ENCODE data around the gene APOO. TPM values are rescaled to one million over a fixed set of nuclear protein-coding genes. Genes with fewer than 3 reads are reported as not detected.
"Not testable (repeated sequence)": the region's sequence is repeated elsewhere in the genome, so short reads cannot be mapped to it uniquely, and the experiment has no call there.

The APOO gene
- polyA plus RNA-seq, 4 donors, result 12.5 to 30.2 (median 22.1) TPM

DNA sequence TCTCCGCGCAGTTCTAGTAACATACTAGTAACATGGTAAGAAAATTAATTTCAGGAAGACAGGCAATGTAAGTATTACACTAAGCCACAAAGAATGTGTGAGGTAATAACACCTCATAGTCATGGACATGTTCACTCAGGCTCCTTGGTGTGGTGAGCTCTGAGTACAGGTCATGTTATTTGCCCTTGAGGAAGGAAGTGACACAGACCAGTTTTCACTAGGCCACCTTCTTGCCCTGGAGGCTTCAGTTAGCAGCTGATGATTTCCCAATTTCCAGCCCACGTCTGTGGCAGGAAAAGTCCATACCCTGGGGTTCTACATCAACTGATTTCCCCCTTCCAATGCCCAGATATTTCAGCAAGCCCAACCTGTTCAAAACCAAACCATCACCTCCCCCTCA lies 6.7 kb downstream of the APOO start:
- H3K4me1 ChIP-seq (ENCODE audit: control insufficient read depth in 3 of 3, insufficient read depth in 2 of 3, low read depth in 1 of 3, low read length in 2 of 3), result peaks cover 0 to 32% (median 0%) of the 10 kb centered on the region in 3 donors
- FAIRE-seq (no peak), DNase-seq (peak; percentile 32 to 41)
- H3K36me3 ChIP-seq (ENCODE audit: control insufficient read depth in 3 of 3, insufficient read depth in 2 of 3, low read depth in 1 of 3, low read length in 3 of 3), result no peaks in the 10 kb centered on the region
- no peaks in the 10 kb centered on the region for H3K9me3 ChIP-seq (ENCODE audit: control insufficient read depth in 2 of 2, insufficient read depth in 1 of 2, low read depth in 1 of 2, low read length in 1 of 2)
- peak overlapping the region in 2 of 3 donors; percentile 70 to 72 for H3K27ac ChIP-seq (ENCODE audit: low read depth in 1 of 3, low read length in 2 of 3)
- no peak overlapping the region for H3K4me3 ChIP-seq (ENCODE audit: low read depth in 1 of 3, low read length in 3 of 3)
- no peaks in the 10 kb centered on the region for H3K27me3 ChIP-seq (ENCODE audit: control insufficient read depth in 3 of 3, insufficient read depth in 3 of 3, low read length in 3 of 3)
- WGBS, 3 donors, result 75 to 88% (median 84%) methylated on average over 3 of the region's 3 CpGs

DNA sequence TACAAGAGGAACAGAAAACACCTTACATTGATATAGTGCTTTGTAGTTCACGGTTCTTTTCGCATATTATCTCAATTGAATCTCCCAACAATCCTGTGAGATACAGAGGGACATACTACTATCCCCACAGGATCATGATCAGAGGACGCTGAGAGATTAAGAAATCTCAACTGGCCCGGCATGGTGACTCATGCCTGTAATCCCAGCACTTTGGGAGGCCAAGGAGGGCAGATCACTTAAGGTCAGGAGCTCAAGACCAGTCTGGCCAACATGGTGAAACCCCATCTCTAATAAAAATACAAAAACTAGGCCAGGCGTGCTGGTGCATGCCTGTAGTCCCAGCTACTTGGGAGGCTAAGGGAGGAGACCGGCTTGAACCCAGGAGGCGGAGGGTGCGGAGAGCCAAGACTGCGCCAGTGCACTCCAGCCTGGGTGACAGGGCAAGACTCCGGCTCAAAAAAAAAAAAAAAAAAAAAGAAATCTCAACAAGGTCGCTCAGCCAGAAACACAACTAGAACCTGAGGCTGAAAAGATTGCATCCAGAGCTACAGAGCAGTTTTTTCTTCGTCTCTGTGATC lies 7.4 kb downstream of the APOO start:
- WGBS, 3 donors, result 65 to 79% (median 65%) methylated on average over 12 of the region's 12 CpGs
- no peaks in the 10 kb centered on the region for H3K36me3 ChIP-seq (ENCODE audit: control insufficient read depth in 3 of 3, insufficient read depth in 2 of 3, low read depth in 1 of 3, low read length in 3 of 3)
- H3K4me3 ChIP-seq (ENCODE audit: low read depth in 1 of 3, low read length in 3 of 3), result no peak overlapping the region
- peak overlapping the region in 2 of 3 donors; percentile 60 to 72 for H3K27ac ChIP-seq (ENCODE audit: low read depth in 1 of 3, low read length in 2 of 3)
- peak in 1 of 2 donors; percentile 41 for DNase-seq
- no peak for FAIRE-seq
- peaks cover 0 to 28% (median 0%) of the 10 kb centered on the region in 3 donors for H3K4me1 ChIP-seq (ENCODE audit: control insufficient read depth in 3 of 3, insufficient read depth in 2 of 3, low read depth in 1 of 3, low read length in 2 of 3)
- H3K9me3 ChIP-seq (ENCODE audit: control insufficient read depth in 2 of 2, insufficient read depth in 1 of 2, low read depth in 1 of 2, low read length in 1 of 2), result no peaks in the 10 kb centered on the region
- H3K27me3 ChIP-seq (ENCODE audit: control insufficient read depth in 3 of 3, insufficient read depth in 3 of 3, low read length in 3 of 3), result no peaks in the 10 kb centered on the region

DNA sequence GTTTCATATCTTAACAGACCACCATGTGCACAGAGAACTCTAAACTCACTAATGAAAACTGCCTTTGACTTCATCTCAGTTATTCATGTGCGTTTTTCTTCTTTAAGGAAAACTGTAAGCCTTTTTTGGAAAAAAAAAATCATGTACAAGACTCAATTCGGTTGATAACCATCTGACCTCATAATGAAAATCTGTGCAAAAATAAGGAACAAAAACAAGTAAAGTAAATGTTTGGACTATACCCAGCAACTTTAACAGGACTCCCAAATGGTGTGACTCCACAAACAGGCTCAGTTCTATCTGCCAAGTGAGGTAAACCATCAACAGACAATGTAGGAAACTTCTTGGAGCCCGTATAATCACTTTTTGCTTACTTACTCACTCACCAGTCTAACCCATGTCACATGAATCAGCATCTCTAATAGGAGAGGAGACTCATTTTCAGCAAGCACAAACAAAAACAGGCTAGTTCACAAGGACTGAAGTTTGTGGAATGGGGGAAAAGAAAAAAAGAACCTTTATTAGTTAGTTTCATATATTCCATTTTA lies 9.3 kb downstream of the APOO start:
- no peak for DNase-seq
- Histone ChIP-seq H3K9me3 (ENCODE audit: control insufficient read depth in 2 of 2, insufficient read depth in 1 of 2, low read depth in 1 of 2, low read length in 1 of 2) (no peaks in the 10 kb centered on the region), H3K4me3 (ENCODE audit: low read depth in 1 of 3, low read length in 3 of 3) (no peak overlapping the region), H3K27me3 (ENCODE audit: control insufficient read depth in 3 of 3, insufficient read depth in 3 of 3, low read length in 3 of 3) (no peaks in the 10 kb centered on the region), H3K27ac (ENCODE audit: low read depth in 1 of 3, low read length in 2 of 3) (no peak overlapping the region), H3K4me1 (ENCODE audit: control insufficient read depth in 3 of 3, insufficient read depth in 2 of 3, low read depth in 1 of 3, low read length in 2 of 3) (peaks cover 0 to 28% (median 0%) of the 10 kb centered on the region in 3 donors), H3K36me3 (ENCODE audit: control insufficient read depth in 3 of 3, insufficient read depth in 2 of 3, low read depth in 1 of 3, low read length in 3 of 3) (no peaks in the 10 kb centered on the region)
- WGBS, 3 donors, result 64 to 71% (median 67%) methylated on average over 3 of the region's 3 CpGs
- no peak for FAIRE-seq

DNA sequence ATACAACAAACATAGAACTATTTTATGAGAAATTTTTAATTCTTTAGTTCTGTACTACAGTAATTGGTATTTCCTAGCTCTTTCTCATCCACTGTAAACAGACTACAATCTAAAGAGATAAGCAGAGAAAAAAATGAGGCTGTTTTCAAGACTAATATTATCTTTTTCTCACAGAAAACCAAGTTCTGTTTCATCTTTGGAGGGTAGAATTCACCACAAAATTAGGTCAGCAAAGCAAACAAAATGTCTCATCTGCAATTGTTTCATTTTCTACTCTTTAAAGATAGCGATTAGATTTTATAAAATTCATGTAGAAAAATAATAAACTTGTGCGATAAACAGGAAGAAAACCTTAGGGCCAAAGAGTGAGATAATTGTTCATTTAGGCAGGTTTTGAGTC lies 10.8 kb downstream of the APOO start:
- 25 to 47% (median 40%) methylated on average over 2 of the region's 2 CpGs for WGBS, 3 donors
- no peaks in the 10 kb centered on the region for H3K36me3 ChIP-seq (ENCODE audit: control insufficient read depth in 3 of 3, insufficient read depth in 2 of 3, low read depth in 1 of 3, low read length in 3 of 3)
- FAIRE-seq, result no peak
- H3K9me3 ChIP-seq (ENCODE audit: control insufficient read depth in 2 of 2, insufficient read depth in 1 of 2, low read depth in 1 of 2, low read length in 1 of 2), result no peaks in the 10 kb centered on the region
- H3K27ac ChIP-seq (ENCODE audit: low read depth in 1 of 3, low read length in 2 of 3), result no peak overlapping the region
- no peaks in the 10 kb centered on the region for H3K27me3 ChIP-seq (ENCODE audit: control insufficient read depth in 3 of 3, insufficient read depth in 3 of 3, low read length in 3 of 3)
- H3K4me3 ChIP-seq (ENCODE audit: low read depth in 1 of 3, low read length in 3 of 3), result no peak overlapping the region
- peaks cover 0 to 24% (median 0%) of the 10 kb centered on the region in 3 donors for H3K4me1 ChIP-seq (ENCODE audit: control insufficient read depth in 3 of 3, insufficient read depth in 2 of 3, low read depth in 1 of 3, low read length in 2 of 3)
- DNase-seq, result no peak

DNA sequence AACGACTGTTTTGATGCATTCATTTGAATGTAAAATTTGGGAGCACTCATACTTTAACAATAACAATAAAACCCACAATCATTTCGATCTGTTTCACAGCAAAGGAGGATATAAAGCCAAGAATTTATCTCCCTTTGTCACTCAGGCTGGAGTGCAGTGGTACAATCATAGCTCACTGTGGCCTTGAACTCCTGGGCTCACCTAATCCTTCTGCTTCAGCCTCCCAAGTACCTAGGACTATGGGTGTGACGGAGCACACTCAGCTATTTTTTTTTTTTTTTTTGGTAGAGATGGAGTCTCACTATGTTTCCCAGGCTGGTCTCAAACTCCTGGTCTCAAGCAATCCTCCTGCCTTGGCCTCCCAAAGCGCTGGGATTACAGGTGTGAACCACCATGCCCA lies 11.2 kb downstream of the APOO start:
- WGBS, 3 donors, result 43 to 76% (median 57%) methylated on average over 4 of the region's 4 CpGs
- H3K4me3 ChIP-seq (ENCODE audit: low read depth in 1 of 3, low read length in 3 of 3); H3K27me3 ChIP-seq (ENCODE audit: control insufficient read depth in 3 of 3, insufficient read depth in 3 of 3, low read length in 3 of 3); H3K9me3 ChIP-seq (ENCODE audit: control insufficient read depth in 2 of 2, insufficient read depth in 1 of 2, low read depth in 1 of 2, low read length in 1 of 2); H3K36me3 ChIP-seq (ENCODE audit: control insufficient read depth in 3 of 3, insufficient read depth in 2 of 3, low read depth in 1 of 3, low read length in 3 of 3); H3K27ac ChIP-seq (ENCODE audit: low read depth in 1 of 3, low read length in 2 of 3); FAIRE-seq: not testable (repeated sequence)
- peak in 1 of 2 donors; percentile 37 for DNase-seq
- H3K4me1 ChIP-seq (ENCODE audit: control insufficient read depth in 3 of 3, insufficient read depth in 2 of 3, low read depth in 1 of 3, low read length in 2 of 3), result peaks cover 0 to 21% (median 0%) of the 10 kb centered on the region in 3 donors

DNA sequence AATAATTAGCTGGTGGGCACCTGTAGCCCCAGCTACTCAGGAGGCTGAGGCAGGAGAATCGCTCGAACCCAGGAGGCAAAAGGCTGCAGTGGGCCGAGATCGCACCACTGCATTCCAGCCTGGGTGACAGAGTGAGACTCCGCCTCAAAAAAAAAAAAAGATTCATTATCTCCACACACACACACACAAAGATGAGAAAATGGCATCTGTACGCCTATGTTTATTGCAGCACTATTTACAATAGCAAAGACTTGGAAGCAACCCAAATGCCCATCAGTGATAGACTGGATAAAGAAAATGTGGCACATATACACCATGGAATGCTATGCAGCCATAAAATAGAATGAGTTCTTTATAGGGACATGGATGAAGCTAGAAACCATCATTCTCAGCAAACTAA lies 12.7 kb downstream of the APOO start:
- H3K27me3 ChIP-seq (ENCODE audit: control insufficient read depth in 3 of 3, insufficient read depth in 3 of 3, low read length in 3 of 3); H3K27ac ChIP-seq (ENCODE audit: low read depth in 1 of 3, low read length in 2 of 3); H3K36me3 ChIP-seq (ENCODE audit: control insufficient read depth in 3 of 3, insufficient read depth in 2 of 3, low read depth in 1 of 3, low read length in 3 of 3); H3K9me3 ChIP-seq (ENCODE audit: control insufficient read depth in 2 of 2, insufficient read depth in 1 of 2, low read depth in 1 of 2, low read length in 1 of 2); H3K4me1 ChIP-seq (ENCODE audit: control insufficient read depth in 3 of 3, insufficient read depth in 2 of 3, low read depth in 1 of 3, low read length in 2 of 3); FAIRE-seq; DNase-seq; H3K4me3 ChIP-seq (ENCODE audit: low read depth in 1 of 3, low read length in 3 of 3): not testable (repeated sequence)
- 78 to 92% (median 78%) methylated on average over 6 of the region's 6 CpGs for WGBS, 3 donors

DNA sequence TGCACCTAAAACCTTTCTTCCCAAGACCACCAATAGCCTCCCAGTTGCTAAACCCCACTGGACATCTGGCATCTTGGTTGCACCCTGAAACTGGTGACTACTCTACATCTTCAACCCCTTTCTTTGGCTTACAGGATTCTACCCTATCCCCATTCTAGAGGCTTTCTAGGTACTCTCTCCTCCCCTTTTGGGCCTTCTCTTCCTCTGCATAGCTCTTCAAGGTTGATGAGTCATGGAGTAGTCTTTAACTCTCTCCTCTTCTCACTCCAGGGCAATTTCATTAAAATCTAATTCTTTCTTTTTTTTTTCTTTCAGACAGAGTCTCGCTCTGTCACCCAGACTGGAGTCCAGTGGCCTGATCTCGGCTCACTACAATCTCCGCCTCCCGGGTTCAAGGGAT lies 16.8 kb downstream of the APOO start:
- Histone ChIP-seq H3K4me1 (ENCODE audit: control insufficient read depth in 3 of 3, insufficient read depth in 2 of 3, low read depth in 1 of 3, low read length in 2 of 3) (peaks cover 0 to 15% (median 0%) of the 10 kb centered on the region in 3 donors), H3K4me3 (ENCODE audit: low read depth in 1 of 3, low read length in 3 of 3) (no peak overlapping the region), H3K9me3 (ENCODE audit: control insufficient read depth in 2 of 2, insufficient read depth in 1 of 2, low read depth in 1 of 2, low read length in 1 of 2) (no peaks in the 10 kb centered on the region), H3K27ac (ENCODE audit: low read depth in 1 of 3, low read length in 2 of 3) (no peak overlapping the region), H3K36me3 (ENCODE audit: control insufficient read depth in 3 of 3, insufficient read depth in 2 of 3, low read depth in 1 of 3, low read length in 3 of 3) (no peaks in the 10 kb centered on the region), H3K27me3 (ENCODE audit: control insufficient read depth in 3 of 3, insufficient read depth in 3 of 3, low read length in 3 of 3) (no peaks in the 10 kb centered on the region)
- DNase-seq, result no peak
- FAIRE-seq, result no peak
- WGBS, 3 donors, result 93 to 98% (median 95%) methylated on average over 4 of the region's 4 CpGs

DNA sequence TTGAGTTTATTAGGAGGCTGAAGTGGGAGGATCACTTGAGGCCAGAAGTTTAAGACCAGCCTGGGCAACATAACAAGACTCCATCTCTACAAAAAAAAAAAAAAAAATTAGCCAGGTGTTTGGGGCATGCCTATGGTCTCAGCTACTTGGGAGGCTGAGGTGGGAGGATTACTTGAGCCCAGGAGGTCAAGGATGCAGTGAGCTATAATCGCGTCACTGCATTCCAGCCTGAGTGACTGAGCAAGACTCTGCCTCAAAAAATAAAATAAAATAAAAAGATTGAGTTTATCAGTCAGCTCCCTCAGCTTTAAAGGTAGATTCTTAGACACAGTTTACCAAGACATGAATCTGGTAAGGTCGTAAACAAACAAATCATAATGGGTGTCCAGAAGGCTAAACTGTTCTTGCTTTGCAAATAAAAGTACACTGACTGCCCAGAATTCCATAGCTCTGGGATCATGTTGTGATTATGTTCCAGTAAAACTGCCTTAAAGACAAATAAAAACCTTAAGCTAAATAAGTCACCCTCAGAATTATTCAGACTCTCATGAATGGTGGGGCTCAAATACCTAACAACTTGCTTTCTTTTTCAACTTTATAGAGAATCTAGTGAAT lies 18.7 kb downstream of the APOO start:
- Histone ChIP-seq H3K36me3 (ENCODE audit: control insufficient read depth in 3 of 3, insufficient read depth in 2 of 3, low read depth in 1 of 3, low read length in 3 of 3) (no peaks in the 10 kb centered on the region), H3K27me3 (ENCODE audit: control insufficient read depth in 3 of 3, insufficient read depth in 3 of 3, low read length in 3 of 3) (no peaks in the 10 kb centered on the region), H3K4me3 (ENCODE audit: low read depth in 1 of 3, low read length in 3 of 3) (no peak overlapping the region), H3K9me3 (ENCODE audit: control insufficient read depth in 2 of 2, insufficient read depth in 1 of 2, low read depth in 1 of 2, low read length in 1 of 2) (no peaks in the 10 kb centered on the region), H3K4me1 (ENCODE audit: control insufficient read depth in 3 of 3, insufficient read depth in 2 of 3, low read depth in 1 of 3, low read length in 2 of 3) (peaks cover 0 to 18% (median 0%) of the 10 kb centered on the region in 3 donors), H3K27ac (ENCODE audit: low read depth in 1 of 3, low read length in 2 of 3) (peak overlapping the region in 1 of 3 donors; percentile 85)
- WGBS, 3 donors, result 69 to 83% (median 82%) methylated on average over 3 of the region's 3 CpGs
- FAIRE-seq, result no peak
- DNase-seq, result no peak

Data from small intestine (tissue), 7 donors.